Activated CD4-positive, alpha-beta memory T cell treated with anti-CD3 and anti-CD28 coated beads for 36 hours (primary cell): ENCODE results near the gene PRAME. TPM values are rescaled to one million over a fixed set of nuclear protein-coding genes. Genes with fewer than 3 reads are reported as not detected.
"Not testable (repeated sequence)": the region's sequence is repeated elsewhere in the genome, so short reads cannot be mapped to it uniquely, and the experiment has no call there.

ENCODE experiments used
- CTCF ChIA-PET: fragments of 350-600 bp; sonication (Branson Sonifier 250); formaldehyde crosslinking; loops from one replicate; lab custom pipeline; 2021; ENCODE audit warnings: antibody characterized with exemption, inconsistent platforms; lab: Charles Lee
- POLR2A ChIA-PET: fragments of 350-600 bp; sonication (Branson Sonifier 250); formaldehyde crosslinking; loops from one replicate; lab custom pipeline; 2021; ENCODE audit warnings: antibody characterized with exemption; lab: Charles Lee
- DNase-seq: peaks from one replicate; pipeline ENCODE4 v3.0.0-alpha.2; 2020
- H3K27ac Mint-ChIP-seq: one replicate; pipeline ENCODE4 v1.8.0; 2021; ENCODE audit warnings: mixed read lengths
- H3K27me3 Mint-ChIP-seq: one replicate; pipeline ENCODE4 v1.8.0; 2021; ENCODE audit warnings: mixed read lengths
- H3K36me3 Mint-ChIP-seq: one replicate; pipeline ENCODE4 v1.8.0; 2021; ENCODE audit warnings: mixed read lengths
- H3K4me1 Mint-ChIP-seq: one replicate; pipeline ENCODE4 v1.8.0; 2021; ENCODE audit warnings: low read depth, mixed read lengths
- H3K4me3 Mint-ChIP-seq: one replicate; pipeline ENCODE4 v1.8.0; 2021; ENCODE audit warnings: mild to moderate bottlenecking, mixed read lengths
- H3K9me3 Mint-ChIP-seq: one replicate; pipeline ENCODE4 v1.8.0; 2021; ENCODE audit warnings: mixed read lengths
- intact Hi-C: fragments of 100-400 bp; cut with micrococcal nuclease; formaldehyde crosslinking; loops from one replicate; pipeline ENCODE4 v1.15.1; 2023
- total RNA-seq, 2 experiments: library from RNA; stranded (reverse); gene quantifications; one replicate each; pipeline ENCODE4 v1.2.3, GENCODE V29; 2021

PRAME gene
- total RNA-seq, 2 experiments from 2014 or later = not detected

GRCh38 chr22:22512951-22513350 is 46.1 kb downstream of the PRAME start:
- DNase-seq = no peak
- H3K36me3 Mint-ChIP-seq = no peaks in the 10 kb centered on the region
- H3K4me3 Mint-ChIP-seq = no peak overlapping the region
- peaks cover 11% of the 10 kb centered on the region for H3K9me3 Mint-ChIP-seq
- ChIA-PET POLR2A (no interaction called here), CTCF (no interaction called here)
- peaks cover 4% of the 10 kb centered on the region for H3K4me1 Mint-ChIP-seq
- intact Hi-C loops = no loop called here
- no peak overlapping the region for H3K27ac Mint-ChIP-seq
- H3K27me3 Mint-ChIP-seq = peaks cover 17% of the 10 kb centered on the region

- Mint-ChIP-seq H3K9me3 (peaks cover 11% of the 10 kb centered on the region), H3K27me3 (peaks cover 13% of the 10 kb centered on the region), H3K4me1 (peaks cover 18% of the 10 kb centered on the region)
- H3K36me3 Mint-ChIP-seq, H3K27ac Mint-ChIP-seq, DNase-seq, intact Hi-C loops, CTCF ChIA-PET, POLR2A ChIA-PET, H3K4me3 Mint-ChIP-seq: not testable (repeated sequence)
Observed at GRCh38 chr22:22510833-22511232, 48.2 kb downstream of the PRAME start.

- intact Hi-C loops, H3K27ac Mint-ChIP-seq, POLR2A ChIA-PET, H3K4me3 Mint-ChIP-seq, DNase-seq, H3K27me3 Mint-ChIP-seq: not testable (repeated sequence)
- Mint-ChIP-seq H3K36me3 (peaks cover 12% of the 10 kb centered on the region), H3K4me1 (peaks cover 18% of the 10 kb centered on the region), H3K9me3 (peaks cover 11% of the 10 kb centered on the region)
- CTCF ChIA-PET = interaction anchor here (1.5 kb wide), 1 partner anchor 76 kb away, joined by 5 read pairs; no protein-coding TSS in a partner anchor
Observed at GRCh38 chr22:22509912-22510311, 49.2 kb downstream of the PRAME start.

GRCh38 chr22:22508274-22509176 is 50.5 kb downstream of the PRAME start, which contains the start of gene ZNF280B:
Gene ZNF280B (minus strand): TSS chr22:22508742. CDS start chr22:22489398, 19,344 bp downstream.
- H3K36me3 Mint-ChIP-seq = peaks cover 19% of the 10 kb centered on the region
- H3K27me3 Mint-ChIP-seq = peaks cover 3% of the 10 kb centered on the region
- intact Hi-C loops = no loop called here
- no peak within 1 kb of the TSS for H3K27ac Mint-ChIP-seq
- peak within 1 kb of the TSS; percentile 65 for H3K4me3 Mint-ChIP-seq
- DNase-seq = peak; percentile 90
- ChIA-PET POLR2A (no interaction called here), CTCF (interaction anchor here (0.6 to 1.5 kb wide), 16 partner anchors 12 to 659 kb away, joined by 3 to 10 read pairs (median 4); partner anchors contain the start of genes PRAME and ZNF280A)
- H3K4me1 Mint-ChIP-seq = peaks cover 18% of the 10 kb centered on the region
- H3K9me3 Mint-ChIP-seq = peaks cover 11% of the 10 kb centered on the region

GRCh38 chr22:22507743-22508273 is 51.3 kb downstream of the PRAME start:
- Mint-ChIP-seq H3K4me1 (peaks cover 18% of the 10 kb centered on the region), H3K4me3 (peak overlapping the region; percentile 65), H3K36me3 (peaks cover 21% of the 10 kb centered on the region), H3K27ac (no peak overlapping the region), H3K9me3 (peaks cover 11% of the 10 kb centered on the region), H3K27me3 (peaks cover 3% of the 10 kb centered on the region)
- intact Hi-C loops = no loop called here
- CTCF ChIA-PET = interaction anchor here (0.9 to 1.3 kb wide), 4 partner anchors 11 to 79 kb away, joined by 3 to 5 read pairs (median 4); partner anchors contain the start of gene PRAME
- DNase-seq = no peak
- POLR2A ChIA-PET = no interaction called here

GRCh38 chr22:22506736-22507135 is 52.3 kb downstream of the PRAME start:
- CTCF ChIA-PET = interaction anchor here (0.6 to 1.2 kb wide), 2 partner anchors 26 to 80 kb away, joined by 4 read pairs; no protein-coding TSS in a partner anchor
- H3K4me1 Mint-ChIP-seq = peaks cover 18% of the 10 kb centered on the region
- peaks cover 11% of the 10 kb centered on the region for H3K9me3 Mint-ChIP-seq
- intact Hi-C loops = no loop called here
- POLR2A ChIA-PET = no interaction called here
- H3K27me3 Mint-ChIP-seq = no peaks in the 10 kb centered on the region
- H3K4me3 Mint-ChIP-seq = no peak overlapping the region
- no peak for DNase-seq
- H3K36me3 Mint-ChIP-seq = peaks cover 24% of the 10 kb centered on the region
- no peak overlapping the region for H3K27ac Mint-ChIP-seq

- Mint-ChIP-seq H3K27ac (no peak overlapping the region), H3K27me3 (no peaks in the 10 kb centered on the region), H3K4me1 (no peaks in the 10 kb centered on the region), H3K36me3 (peaks cover 9% of the 10 kb centered on the region), H3K9me3 (no peaks in the 10 kb centered on the region), H3K4me3 (no peak overlapping the region)
- ChIA-PET CTCF (no interaction called here), POLR2A (no interaction called here)
- intact Hi-C loops = no loop called here
- DNase-seq = no peak
Observed at GRCh38 chr22:22498267-22498666, 60.8 kb downstream of the PRAME start.

Other genes with a start within 250 kb of the PRAME start
- gene ZNF280B, start 50.5 kb downstream of the PRAME start, total RNA-seq = 1 to 10 TPM; 2.1 to 2.4 TPM
- gene ZNF280A, start 39.0 kb downstream of the PRAME start, total RNA-seq = not detected
- not detected for gene GGTLC2, start 85.3 kb upstream of the PRAME start, total RNA-seq